NCI-H2196 treated with DMSO at 0.1 percent for 48 hours (cell line): ENCODE data around the gene SUFU.
A peak's percentile ranks its signal among the peaks of the same experiment; 100 is the strongest.

Source experiments
- DNase-seq: peaks from one replicate; lab custom pipeline; 2025; ENCODE audit not compliant: unreplicated experiment; lab: John Stamatoyannopoulos, UW

SUFU gene

GRCh38 chr10:102632394-102633111 lies 128.8 kb downstream of the SUFU start:
- no peak for DNase-seq

GRCh38 chr10:102633287-102633686 lies 129.5 kb downstream of the SUFU start:
- DNase-seq, result no peak

GRCh38 chr10:102633848-102634247 lies 130.1 kb downstream of the SUFU start:
- DNase-seq, result no peak

- DNase-seq, result no peak
Measured at GRCh38 chr10:102634686-102635085, 130.9 kb downstream of the SUFU start.

- DNase-seq, result no peak
Measured at GRCh38 chr10:102635377-102635776, 131.6 kb downstream of the SUFU start.

DNA sequence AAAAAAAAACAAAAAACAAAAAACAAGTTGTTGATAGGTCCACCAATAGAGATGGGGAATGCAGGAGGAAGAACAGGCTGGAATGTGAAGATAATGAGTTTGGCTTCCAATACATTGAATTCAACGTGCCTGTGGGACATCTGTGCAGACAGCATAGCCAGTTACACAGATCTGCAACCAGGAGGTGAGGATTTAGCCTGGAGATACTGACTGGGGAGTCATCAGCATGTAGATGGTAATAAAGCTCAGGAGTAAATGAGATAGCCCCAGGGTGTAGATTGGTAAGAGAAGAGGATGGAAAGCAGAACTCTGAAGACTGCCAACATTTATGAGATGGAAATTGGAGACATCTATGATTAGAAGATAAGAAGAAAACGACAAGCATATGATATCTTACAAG lies 135.8 kb downstream of the SUFU start:
- no peak for DNase-seq

- peak; percentile 4 for DNase-seq
Measured at GRCh38 chr10:102641402-102641801, 137.6 kb downstream of the SUFU start.

- peak; percentile 57 for DNase-seq
Measured at GRCh38 chr10:102641880-102642735, 138.3 kb downstream of the SUFU start.

- no peak for DNase-seq
Measured at GRCh38 chr10:102642736-102643335, 139.1 kb downstream of the SUFU start.

- DNase-seq, result peak; percentile 14
Measured at GRCh38 chr10:102643336-102644065, 139.7 kb downstream of the SUFU start.

DNA sequence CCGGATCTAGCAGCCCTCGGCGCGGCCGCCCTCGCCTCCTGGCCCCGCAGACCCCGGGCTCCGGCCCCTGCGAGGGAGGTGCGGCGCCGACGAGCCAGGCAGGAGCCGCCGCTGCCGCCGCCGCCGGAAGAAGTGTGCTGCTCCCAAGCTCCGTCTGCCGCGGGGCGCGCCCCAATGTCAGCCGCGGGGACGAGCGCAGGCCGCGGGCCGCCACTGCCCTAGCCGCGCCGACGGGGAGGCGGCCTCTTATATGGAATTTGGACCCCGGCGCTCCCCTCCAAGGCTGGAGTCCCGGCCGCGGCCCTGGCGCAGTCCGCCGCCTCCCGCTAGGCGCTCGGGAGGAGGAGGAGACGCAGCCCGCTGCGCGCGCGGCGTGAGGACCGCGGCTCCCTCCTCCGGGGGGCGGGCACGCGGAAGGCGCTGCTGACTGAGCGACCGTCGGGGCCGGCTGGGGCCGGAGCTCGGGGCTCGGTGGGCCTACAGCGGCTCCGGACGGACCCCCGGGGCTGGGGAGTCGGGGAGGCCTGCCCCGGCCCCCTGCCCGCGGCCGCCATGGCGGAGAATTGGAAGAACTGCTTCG lies 140.4 kb downstream of the SUFU start, which contains the start of gene TRIM8:
Gene TRIM8 (plus strand): TSS at position 414 of the 580 bp plus-strand sequence. CDS start 139 bp downstream, at position 553.
- DNase-seq, result no peak

DNA sequence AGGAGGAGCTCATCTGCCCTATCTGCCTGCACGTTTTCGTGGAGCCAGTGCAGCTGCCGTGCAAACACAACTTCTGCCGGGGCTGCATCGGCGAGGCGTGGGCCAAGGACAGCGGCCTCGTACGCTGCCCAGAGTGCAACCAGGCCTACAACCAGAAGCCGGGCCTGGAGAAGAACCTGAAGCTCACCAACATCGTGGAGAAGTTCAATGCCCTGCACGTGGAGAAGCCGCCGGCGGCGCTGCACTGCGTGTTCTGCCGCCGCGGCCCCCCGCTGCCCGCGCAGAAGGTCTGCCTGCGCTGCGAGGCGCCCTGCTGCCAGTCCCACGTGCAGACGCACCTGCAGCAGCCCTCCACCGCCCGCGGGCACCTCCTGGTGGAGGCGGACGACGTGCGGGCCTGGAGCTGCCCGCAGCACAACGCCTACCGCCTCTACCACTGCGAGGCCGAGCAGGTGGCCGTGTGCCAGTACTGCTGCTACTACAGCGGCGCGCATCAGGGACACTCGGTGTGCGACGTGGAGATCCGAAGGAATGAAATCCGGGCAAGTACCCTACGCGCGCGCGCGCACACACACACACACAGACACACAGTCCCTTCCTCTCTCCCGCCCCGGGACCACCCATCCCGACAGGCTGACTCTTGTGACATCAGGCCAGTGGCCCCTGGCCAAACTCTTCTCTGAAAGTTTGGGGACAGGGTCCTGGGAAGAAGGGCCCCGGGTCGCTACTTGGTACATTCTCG lies 141.0 kb downstream of the SUFU start:
- DNase-seq, result peak; percentile 41

DNA sequence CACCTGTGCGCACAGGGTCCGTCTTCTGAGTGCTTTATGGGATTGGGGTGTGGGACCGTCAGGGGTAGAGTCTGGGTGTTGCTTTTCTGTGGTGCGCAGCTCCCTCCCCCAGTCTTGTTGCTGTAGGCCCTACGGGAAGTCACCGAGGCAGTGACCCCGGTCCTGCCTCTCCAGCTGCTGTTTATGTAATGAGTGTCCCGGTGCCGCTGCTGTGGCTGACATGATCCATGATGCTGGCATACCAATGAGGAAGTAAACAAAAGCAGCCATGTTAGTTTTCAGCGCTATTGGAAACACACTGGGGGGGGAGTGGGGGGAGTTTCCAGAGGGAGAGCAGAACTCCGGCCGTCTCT lies 141.6 kb downstream of the SUFU start:
- DNase-seq, result peak; percentile 21

DNA sequence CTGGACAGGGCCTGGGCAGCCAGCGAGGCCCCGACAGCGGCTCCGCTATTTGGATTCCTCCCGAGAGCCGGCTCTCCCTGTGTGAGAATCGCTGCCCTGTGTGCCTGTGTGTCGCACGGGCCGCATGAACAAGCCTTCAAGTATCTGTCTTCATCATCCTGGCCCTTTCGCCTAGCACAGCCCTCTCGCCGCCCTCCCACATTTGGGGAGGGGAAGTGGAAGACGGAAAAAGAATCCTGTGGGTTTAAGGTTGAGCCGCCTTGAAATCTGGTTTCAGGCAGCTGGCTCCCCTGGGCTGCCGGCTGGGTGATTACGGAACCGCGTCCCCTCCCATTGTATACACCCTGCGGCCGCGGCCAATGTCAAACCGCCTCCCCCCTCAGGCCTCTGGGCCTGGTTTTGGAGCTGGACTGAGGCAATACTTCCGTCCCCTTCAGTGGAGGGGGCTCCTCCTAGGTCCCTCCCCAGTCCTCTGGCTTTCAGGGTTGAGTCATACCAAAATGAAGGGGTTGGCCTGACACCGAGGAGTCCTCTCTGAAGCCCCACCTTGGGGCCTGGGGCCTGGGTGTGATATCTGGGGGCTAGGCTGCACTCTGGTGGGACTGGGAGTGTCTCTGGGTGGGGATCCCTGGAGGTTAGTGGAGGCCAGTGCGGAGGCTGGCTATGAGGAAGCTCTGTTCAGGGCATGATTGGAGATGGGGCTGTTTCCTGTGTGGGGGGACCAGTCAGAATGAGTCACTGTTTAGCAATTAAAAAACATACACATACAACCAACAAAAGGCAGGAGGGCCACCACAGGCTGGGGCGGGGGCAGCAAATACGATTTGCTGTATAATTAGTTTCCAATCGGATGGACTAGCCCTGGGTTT lies 142.2 kb downstream of the SUFU start:
- DNase-seq, result no peak

DNA sequence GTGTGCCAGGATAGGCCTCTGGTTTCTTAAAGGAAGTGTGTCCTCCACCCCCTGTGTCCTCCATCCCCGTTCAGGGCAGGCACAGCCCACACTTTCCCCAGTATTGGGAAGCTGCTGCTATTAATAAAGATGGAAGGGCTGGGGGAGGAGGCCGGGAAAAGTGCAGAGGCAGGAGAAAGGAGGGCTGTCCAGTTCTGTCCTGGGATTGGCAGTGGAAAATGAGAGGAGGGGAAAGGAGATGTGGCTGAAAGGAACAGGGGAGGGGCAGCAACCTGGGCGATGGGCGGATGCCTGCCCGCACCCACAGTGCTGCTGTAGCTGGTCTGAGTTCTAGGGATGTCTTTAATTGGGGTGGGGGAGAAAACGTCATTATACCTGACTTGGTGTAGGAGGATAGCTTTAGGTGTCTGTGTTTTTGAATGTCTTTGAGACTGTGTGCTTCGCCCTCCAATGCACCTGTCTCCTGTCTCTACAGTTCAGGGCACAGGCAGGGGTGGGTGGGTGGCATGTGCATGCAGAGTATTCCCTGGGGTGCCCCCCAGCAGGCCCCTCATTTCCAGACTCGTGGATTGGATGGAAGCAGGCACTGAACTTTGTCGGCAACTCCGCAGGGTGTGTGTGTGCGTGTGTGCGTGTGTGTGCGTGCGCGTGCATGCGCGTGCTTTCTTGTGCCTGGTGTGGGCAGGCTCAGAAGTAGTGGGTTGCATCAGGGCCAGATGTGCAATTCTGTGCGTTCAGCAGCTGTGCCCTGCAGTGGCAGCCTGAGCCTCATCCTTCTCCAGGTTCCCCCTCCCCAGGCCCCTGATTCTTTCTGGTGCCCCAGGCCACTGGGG lies 143.1 kb downstream of the SUFU start:
- no peak for DNase-seq

GRCh38 chr10:102647443-102648268 lies 143.9 kb downstream of the SUFU start:
- DNase-seq, result no peak

DNA sequence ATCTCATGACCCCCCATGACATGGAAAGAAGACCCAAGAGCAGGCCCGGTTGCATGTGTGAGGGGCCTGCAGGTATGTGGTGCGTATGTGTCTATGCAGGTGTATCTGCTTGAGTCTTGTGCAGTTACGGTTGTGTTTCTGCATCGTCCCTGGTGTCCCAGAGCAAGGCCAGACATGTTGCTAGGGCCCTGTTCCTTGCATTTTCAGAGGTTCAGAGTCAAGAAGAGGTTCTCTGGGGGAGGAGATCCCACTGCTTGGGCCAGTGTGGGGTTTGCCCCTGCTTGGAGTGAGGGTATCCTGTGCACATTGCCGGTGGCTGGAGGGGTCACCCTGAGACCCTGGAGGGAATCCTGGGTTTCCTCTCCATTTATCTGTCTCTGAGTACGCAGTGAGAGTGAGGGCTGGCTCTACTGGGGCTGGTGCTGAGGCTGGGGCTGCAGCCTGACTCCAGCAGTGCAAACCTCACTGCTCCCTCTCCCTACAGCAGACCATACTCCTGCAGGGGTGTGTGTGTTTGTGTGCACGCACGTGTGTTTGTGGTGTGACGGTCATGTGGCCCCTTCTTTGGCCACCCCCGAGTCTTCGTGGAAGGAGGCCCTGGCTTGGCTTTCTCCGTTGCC lies 144.6 kb downstream of the SUFU start:
- DNase-seq, result no peak
